ENCODE measurements around the gene CYBA. TPM values are rescaled to one million over a fixed set of nuclear protein-coding genes. Genes with fewer than 3 reads are reported as not detected.
A peak's percentile ranks its signal among the peaks of the same experiment; 100 is the strongest.

CYBA gene
- total RNA-seq, 1 donor: 250 TPM

GRCh38 chr16:88597856-88598491, 52.9 kb downstream of the CYBA start:
- Histone ChIP-seq H3K4me1 (ENCODE audit: insufficient read depth, low read length) (no peaks in the 10 kb centered on the region), H3K79me2 (ENCODE audit: insufficient read depth, low read length) (peaks cover 28% of the 10 kb centered on the region), H3K36me3 (ENCODE audit: insufficient read depth, low read length) (peaks cover 43% of the 10 kb centered on the region), H3K4me3 (ENCODE audit: insufficient read depth, low read length) (no peak overlapping the region), H3K27ac (ENCODE audit: low read depth, low read length) (no peak overlapping the region), H3K4me2 (ENCODE audit: insufficient read depth, low read length) (no peak overlapping the region), H2AFZ (ENCODE audit: low read length) (no peak overlapping the region), H3K9me3 (ENCODE audit: low read depth, low read length) (no peaks in the 10 kb centered on the region), H4K20me1 (ENCODE audit: insufficient read depth, low read length) (peaks cover 9% of the 10 kb centered on the region), H3K27me3 (ENCODE audit: insufficient read depth, low read length) (no peaks in the 10 kb centered on the region)
- DNase-seq (ENCODE audit: insufficient read length, low spot score, missing footprints): peak; percentile 36
- no peak for TF ChIP-seq CTCF (IDR thresholded peaks at IDR 0.05; ENCODE audit: extremely low read depth, low read depth, low read length)

- Histone ChIP-seq H3K4me3 (ENCODE audit: insufficient read depth, low read length) (no peak overlapping the region), H4K20me1 (ENCODE audit: insufficient read depth, low read length) (peaks cover 5% of the 10 kb centered on the region), H2AFZ (ENCODE audit: low read length) (no peak overlapping the region), H3K36me3 (ENCODE audit: insufficient read depth, low read length) (peaks cover 40% of the 10 kb centered on the region), H3K27ac (ENCODE audit: low read depth, low read length) (no peak overlapping the region), H3K9me3 (ENCODE audit: low read depth, low read length) (no peaks in the 10 kb centered on the region), H3K4me1 (ENCODE audit: insufficient read depth, low read length) (no peaks in the 10 kb centered on the region), H3K27me3 (ENCODE audit: insufficient read depth, low read length) (no peaks in the 10 kb centered on the region), H3K4me2 (ENCODE audit: insufficient read depth, low read length) (no peak overlapping the region), H3K79me2 (ENCODE audit: insufficient read depth, low read length) (peaks cover 27% of the 10 kb centered on the region)
- TF ChIP-seq CTCF (IDR thresholded peaks at IDR 0.05; ENCODE audit: extremely low read depth, low read depth, low read length): no peak
- no peak for DNase-seq (ENCODE audit: insufficient read length, low spot score, missing footprints)
Observed at GRCh38 chr16:88596483-88596882, 54.4 kb downstream of the CYBA start.

GRCh38 chr16:88595921-88596320, 54.9 kb downstream of the CYBA start:
- Histone ChIP-seq H2AFZ (ENCODE audit: low read length) (no peak overlapping the region), H4K20me1 (ENCODE audit: insufficient read depth, low read length) (peaks cover 3% of the 10 kb centered on the region), H3K27me3 (ENCODE audit: insufficient read depth, low read length) (no peaks in the 10 kb centered on the region), H3K36me3 (ENCODE audit: insufficient read depth, low read length) (peaks cover 35% of the 10 kb centered on the region), H3K27ac (ENCODE audit: low read depth, low read length) (no peak overlapping the region), H3K4me2 (ENCODE audit: insufficient read depth, low read length) (no peak overlapping the region), H3K79me2 (ENCODE audit: insufficient read depth, low read length) (peaks cover 28% of the 10 kb centered on the region), H3K4me3 (ENCODE audit: insufficient read depth, low read length) (no peak overlapping the region), H3K4me1 (ENCODE audit: insufficient read depth, low read length) (no peaks in the 10 kb centered on the region), H3K9me3 (ENCODE audit: low read depth, low read length) (no peaks in the 10 kb centered on the region)
- no peak for DNase-seq (ENCODE audit: insufficient read length, low spot score, missing footprints)
- TF ChIP-seq CTCF (IDR thresholded peaks at IDR 0.05; ENCODE audit: extremely low read depth, low read depth, low read length): no peak

- H3K36me3 ChIP-seq (ENCODE audit: insufficient read depth, low read length): peaks cover 34% of the 10 kb centered on the region
- H2AFZ ChIP-seq (ENCODE audit: low read length): no peak overlapping the region
- no peaks in the 10 kb centered on the region for H3K4me1 ChIP-seq (ENCODE audit: insufficient read depth, low read length)
- TF ChIP-seq CTCF (IDR thresholded peaks at IDR 0.05; ENCODE audit: extremely low read depth, low read depth, low read length): no peak
- no peaks in the 10 kb centered on the region for H3K9me3 ChIP-seq (ENCODE audit: low read depth, low read length)
- H3K27me3 ChIP-seq (ENCODE audit: insufficient read depth, low read length): no peaks in the 10 kb centered on the region
- H3K79me2 ChIP-seq (ENCODE audit: insufficient read depth, low read length): peaks cover 25% of the 10 kb centered on the region
- H3K4me3 ChIP-seq (ENCODE audit: insufficient read depth, low read length): no peak overlapping the region
- no peak overlapping the region for H3K4me2 ChIP-seq (ENCODE audit: insufficient read depth, low read length)
- no peaks in the 10 kb centered on the region for H4K20me1 ChIP-seq (ENCODE audit: insufficient read depth, low read length)
- H3K27ac ChIP-seq (ENCODE audit: low read depth, low read length): no peak overlapping the region
- DNase-seq (ENCODE audit: insufficient read length, low spot score, missing footprints): no peak
Observed at GRCh38 chr16:88595101-88595500, 55.8 kb downstream of the CYBA start.

All from osteoblast (primary cell).